C4-2B (cell line): ENCODE measurements around the gene JAM2.

Experiments
- ZFX ChIP-seq: fragments of 450-650 bp; IDR thresholded peaks from 2 replicates; pipeline ENCODE4 v1.6.1; 2017
- TF ChIP-seq, protein P1 (sequence below): fragments of 450-650 bp; conservative IDR thresholded peaks from 2 replicates; pipeline ENCODE4 v1.5.1; 2017; ENCODE audit warnings: mild to moderate bottlenecking

DNA sequence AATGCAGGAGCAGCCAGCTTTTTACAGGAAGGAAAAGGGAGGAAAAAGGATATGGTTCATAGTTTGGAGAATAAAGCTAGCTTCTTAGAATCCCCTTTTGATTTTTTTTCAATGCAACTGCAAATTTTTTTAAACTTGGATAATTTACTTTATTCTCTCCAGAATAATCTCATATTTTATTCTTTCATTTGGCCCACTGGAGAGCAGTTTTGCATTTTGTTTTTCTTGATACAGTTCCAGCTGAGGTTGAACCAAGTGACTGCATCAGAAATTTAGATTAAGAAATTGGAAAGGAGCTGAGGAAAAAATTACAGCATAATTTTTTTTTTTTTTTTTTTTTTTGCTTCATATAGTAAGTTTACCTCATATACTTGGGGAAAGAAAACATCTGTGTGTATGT is 118.5 kb downstream of the JAM2 start:
- TF ChIP-seq, protein P1, sequence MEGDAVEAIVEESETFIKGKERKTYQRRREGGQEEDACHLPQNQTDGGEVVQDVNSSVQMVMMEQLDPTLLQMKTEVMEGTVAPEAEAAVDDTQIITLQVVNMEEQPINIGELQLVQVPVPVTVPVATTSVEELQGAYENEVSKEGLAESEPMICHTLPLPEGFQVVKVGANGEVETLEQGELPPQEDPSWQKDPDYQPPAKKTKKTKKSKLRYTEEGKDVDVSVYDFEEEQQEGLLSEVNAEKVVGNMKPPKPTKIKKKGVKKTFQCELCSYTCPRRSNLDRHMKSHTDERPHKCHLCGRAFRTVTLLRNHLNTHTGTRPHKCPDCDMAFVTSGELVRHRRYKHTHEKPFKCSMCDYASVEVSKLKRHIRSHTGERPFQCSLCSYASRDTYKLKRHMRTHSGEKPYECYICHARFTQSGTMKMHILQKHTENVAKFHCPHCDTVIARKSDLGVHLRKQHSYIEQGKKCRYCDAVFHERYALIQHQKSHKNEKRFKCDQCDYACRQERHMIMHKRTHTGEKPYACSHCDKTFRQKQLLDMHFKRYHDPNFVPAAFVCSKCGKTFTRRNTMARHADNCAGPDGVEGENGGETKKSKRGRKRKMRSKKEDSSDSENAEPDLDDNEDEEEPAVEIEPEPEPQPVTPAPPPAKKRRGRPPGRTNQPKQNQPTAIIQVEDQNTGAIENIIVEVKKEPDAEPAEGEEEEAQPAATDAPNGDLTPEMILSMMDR = no peak
- TF ChIP-seq ZFX = no peak
